SK-N-SH treated with all-trans-retinoic acid at 6 μM for 48 hours (cell line): ENCODE measurements around the gene ASB10.

Source experiments
- ATAC-seq: fragments of 200-7000 bp; cut with Tn5 transposase; 3 replicates; pipeline ENCODE4 v1.9.1; 2020; ENCODE audit warnings: mild to moderate bottlenecking, moderate library complexity
- ARNTL ChIP-seq: fragments of 450-650 bp; formaldehyde crosslinking; IDR thresholded peaks from 2 replicates; pipeline ENCODE4 v1.5.0; 2020; ENCODE audit warnings: low read depth, mild to moderate bottlenecking, moderate library complexity, borderline replicate concordance
- BACH2 ChIP-seq: fragments of 250-450 bp; sonication (Bioruptor Pico); IDR thresholded peaks from 2 replicates; pipeline ENCODE4 v1.9.0; 2021; ENCODE audit warnings: mild to moderate bottlenecking, borderline replicate concordance
- CSDC2 ChIP-seq: fragments of 250-450 bp; sonication (Bioruptor Pico); IDR thresholded peaks from 2 replicates; pipeline ENCODE4 v1.5.0; 2020; ENCODE audit warnings: mild to moderate bottlenecking, moderate library complexity
- ESRRG ChIP-seq: fragments of 250-450 bp; sonication (Bioruptor Pico); IDR thresholded peaks from 2 replicates; pipeline ENCODE4 v1.6.1; 2021; ENCODE audit warnings: mild to moderate bottlenecking
- GLIS3 ChIP-seq: fragments of 250-450 bp; sonication (Bioruptor Pico); IDR thresholded peaks from 2 replicates; pipeline ENCODE4 v1.5.0; 2020; ENCODE audit warnings: mild to moderate bottlenecking, moderate library complexity
- ISL1 ChIP-seq: fragments of 250-450 bp; sonication (Bioruptor Pico); IDR thresholded peaks from 2 replicates; pipeline ENCODE4 v2.1.2; 2022; ENCODE audit warnings: mild to moderate bottlenecking, moderate library complexity
- OSR1 ChIP-seq: fragments of 250-450 bp; sonication (Bioruptor Pico); IDR thresholded peaks from 2 replicates; pipeline ENCODE4 v1.8.0; 2022; ENCODE audit warnings: moderate library complexity, mild to moderate bottlenecking, inconsistent platforms
- PPARA ChIP-seq: fragments of 250-450 bp; sonication (Bioruptor Pico); IDR thresholded peaks from 2 replicates; pipeline ENCODE4 v1.5.0; 2020; ENCODE audit warnings: mild to moderate bottlenecking, borderline replicate concordance
- RARB ChIP-seq: fragments of 250-450 bp; sonication (Bioruptor Pico); IDR thresholded peaks from 2 replicates; pipeline ENCODE4 v1.8.0; 2021; ENCODE audit warnings: mild to moderate bottlenecking, moderate library complexity
- SNAI2 ChIP-seq: fragments of 250-450 bp; sonication (Bioruptor Pico); IDR thresholded peaks from 2 replicates; pipeline ENCODE4 v1.5.0; 2020; ENCODE audit warnings: mild to moderate bottlenecking, moderate library complexity
- TCF4 ChIP-seq: fragments of 250-450 bp; sonication (Bioruptor Pico); IDR thresholded peaks from 2 replicates; pipeline ENCODE4 v1.8.0; 2021; ENCODE audit warnings: mild to moderate bottlenecking, moderate library complexity, borderline replicate concordance
- TOX ChIP-seq: fragments of 250-450 bp; sonication (Bioruptor Pico); IDR thresholded peaks from 2 replicates; pipeline ENCODE4 v1.8.0; 2021; ENCODE audit warnings: mild to moderate bottlenecking, moderate library complexity, borderline replicate concordance
- ZC3H10 ChIP-seq: fragments of 250-450 bp; sonication (Bioruptor Pico); IDR thresholded peaks from 2 replicates; pipeline ENCODE4 v1.5.1; 2021; ENCODE audit warnings: mild to moderate bottlenecking, moderate library complexity
- ZFP3 ChIP-seq: fragments of 250-450 bp; sonication (Bioruptor Pico); IDR thresholded peaks from 2 replicates; pipeline ENCODE4 v1.5.0; 2020; ENCODE audit warnings: mild to moderate bottlenecking, moderate library complexity
- ZFP30 ChIP-seq: fragments of 450-650 bp; formaldehyde crosslinking; IDR thresholded peaks from 2 replicates; pipeline ENCODE4 v1.5.0; 2022; ENCODE audit warnings: mild to moderate bottlenecking, moderate library complexity
- ZNF565 ChIP-seq: fragments of 450-650 bp; formaldehyde crosslinking; conservative IDR thresholded peaks from 2 replicates; pipeline ENCODE4 v1.5.0; 2020; ENCODE audit warnings: low read depth, mild to moderate bottlenecking, moderate library complexity
- ZNF70 ChIP-seq: fragments of 450-650 bp; formaldehyde crosslinking; IDR thresholded peaks from 2 replicates; pipeline ENCODE4 v1.5.0; 2020; ENCODE audit warnings: mild to moderate bottlenecking, moderate library complexity
- ZNF8 ChIP-seq: fragments of 450-650 bp; formaldehyde crosslinking; IDR thresholded peaks from 2 replicates; pipeline ENCODE4 v1.5.0; 2020; ENCODE audit warnings: mild to moderate bottlenecking, moderate library complexity
- TF ChIP-seq, protein P1 (sequence below): fragments of 250-450 bp; sonication (Bioruptor Pico); IDR thresholded peaks from 2 replicates; pipeline ENCODE4 v1.8.0; 2021; ENCODE audit warnings: low read depth, mild to moderate bottlenecking, moderate library complexity, borderline replicate concordance
- TF ChIP-seq, protein P2 (sequence below): fragments of 250-450 bp; sonication (Bioruptor Pico); IDR thresholded peaks from 2 replicates; pipeline ENCODE4 v1.5.0; 2020; ENCODE audit warnings: mild to moderate bottlenecking, moderate library complexity
- TF ChIP-seq, protein P3 (sequence below): fragments of 250-450 bp; sonication (Bioruptor Pico); IDR thresholded peaks from 2 replicates; pipeline ENCODE4 v1.8.0; 2020; ENCODE audit warnings: mild to moderate bottlenecking, moderate library complexity, borderline replicate concordance
- TF ChIP-seq, protein P4 (sequence below): fragments of 250-450 bp; sonication (Bioruptor Pico); IDR thresholded peaks from 2 replicates; pipeline ENCODE4 v1.5.1; 2021; ENCODE audit warnings: mild to moderate bottlenecking, moderate library complexity

The ASB10 gene

DNA sequence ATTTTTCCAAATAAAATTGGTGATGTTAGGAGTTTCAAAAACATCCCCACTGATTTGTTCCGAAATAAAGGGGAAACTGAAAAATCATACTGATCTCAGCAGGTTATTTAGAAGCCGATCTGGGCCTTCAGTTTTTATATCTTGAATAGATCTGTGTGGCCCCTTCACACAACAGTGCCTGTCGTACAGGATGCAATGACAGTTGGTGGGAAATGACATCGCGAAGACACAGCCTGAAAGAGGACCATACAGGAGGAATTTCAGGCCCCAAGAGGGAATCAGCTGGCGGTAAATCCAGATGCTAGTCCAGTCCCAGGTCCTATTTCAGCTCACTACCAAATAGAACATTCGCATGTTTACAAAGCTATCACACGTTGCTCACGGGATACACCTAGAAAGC lies 20.3 kb upstream of the ASB10 start:
- TF ChIP-seq SNAI2 (CRISPR knock-in tag) (no peak), ZNF70 (CRISPR knock-in tag) (no peak), TCF4 (CRISPR knock-in tag) (no peak)
- no peak for ATAC-seq

DNA sequence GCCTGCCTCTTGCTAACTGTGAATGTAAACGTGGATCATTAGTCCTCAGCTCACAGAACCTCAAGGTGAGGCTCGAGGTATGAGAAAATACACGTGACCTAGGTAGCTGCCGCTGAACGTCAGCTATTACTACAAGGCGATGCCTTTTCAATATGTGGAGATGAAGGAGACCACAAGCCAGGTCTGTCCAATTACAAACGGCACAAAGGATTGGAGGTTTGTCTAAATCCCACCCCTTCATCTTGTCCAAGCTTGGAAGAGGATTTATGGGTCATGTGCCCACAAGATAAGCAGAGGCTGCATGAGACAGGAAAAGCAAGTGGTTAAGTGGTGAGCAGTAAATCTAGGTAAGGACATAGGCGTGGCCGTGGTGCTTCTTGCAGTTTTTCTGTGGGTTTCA lies 19.9 kb upstream of the ASB10 start:
- TF ChIP-seq ZNF565 (CRISPR knock-in tag) (no peak), ZNF8 (CRISPR knock-in tag) (no peak), ESRRG (no peak), BACH2 (CRISPR knock-in tag) (no peak), ZC3H10 (CRISPR knock-in tag) (no peak), ZNF70 (CRISPR knock-in tag) (no peak), CSDC2 (CRISPR knock-in tag) (no peak), TOX (CRISPR knock-in tag) (no peak), SNAI2 (CRISPR knock-in tag) (no peak), GLIS3 (no peak), ZFP30 (CRISPR knock-in tag) (no peak), TCF4 (CRISPR knock-in tag) (no peak), ISL1 (CRISPR knock-in tag) (no peak), RARB (CRISPR knock-in tag) (no peak)
- TF ChIP-seq, protein P1, sequence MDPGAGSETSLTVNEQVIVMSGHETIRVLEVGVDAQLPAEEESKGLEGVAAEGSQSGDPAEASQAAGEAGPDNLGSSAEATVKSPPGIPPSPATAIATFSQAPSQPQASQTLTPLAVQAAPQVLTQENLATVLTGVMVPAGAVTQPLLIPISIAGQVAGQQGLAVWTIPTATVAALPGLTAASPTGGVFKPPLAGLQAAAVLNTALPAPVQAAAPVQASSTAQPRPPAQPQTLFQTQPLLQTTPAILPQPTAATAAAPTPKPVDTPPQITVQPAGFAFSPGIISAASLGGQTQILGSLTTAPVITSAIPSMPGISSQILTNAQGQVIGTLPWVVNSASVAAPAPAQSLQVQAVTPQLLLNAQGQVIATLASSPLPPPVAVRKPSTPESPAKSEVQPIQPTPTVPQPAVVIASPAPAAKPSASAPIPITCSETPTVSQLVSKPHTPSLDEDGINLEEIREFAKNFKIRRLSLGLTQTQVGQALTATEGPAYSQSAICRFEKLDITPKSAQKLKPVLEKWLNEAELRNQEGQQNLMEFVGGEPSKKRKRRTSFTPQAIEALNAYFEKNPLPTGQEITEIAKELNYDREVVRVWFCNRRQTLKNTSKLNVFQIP (CRISPR knock-in tag): no peak
- TF ChIP-seq, protein P2, sequence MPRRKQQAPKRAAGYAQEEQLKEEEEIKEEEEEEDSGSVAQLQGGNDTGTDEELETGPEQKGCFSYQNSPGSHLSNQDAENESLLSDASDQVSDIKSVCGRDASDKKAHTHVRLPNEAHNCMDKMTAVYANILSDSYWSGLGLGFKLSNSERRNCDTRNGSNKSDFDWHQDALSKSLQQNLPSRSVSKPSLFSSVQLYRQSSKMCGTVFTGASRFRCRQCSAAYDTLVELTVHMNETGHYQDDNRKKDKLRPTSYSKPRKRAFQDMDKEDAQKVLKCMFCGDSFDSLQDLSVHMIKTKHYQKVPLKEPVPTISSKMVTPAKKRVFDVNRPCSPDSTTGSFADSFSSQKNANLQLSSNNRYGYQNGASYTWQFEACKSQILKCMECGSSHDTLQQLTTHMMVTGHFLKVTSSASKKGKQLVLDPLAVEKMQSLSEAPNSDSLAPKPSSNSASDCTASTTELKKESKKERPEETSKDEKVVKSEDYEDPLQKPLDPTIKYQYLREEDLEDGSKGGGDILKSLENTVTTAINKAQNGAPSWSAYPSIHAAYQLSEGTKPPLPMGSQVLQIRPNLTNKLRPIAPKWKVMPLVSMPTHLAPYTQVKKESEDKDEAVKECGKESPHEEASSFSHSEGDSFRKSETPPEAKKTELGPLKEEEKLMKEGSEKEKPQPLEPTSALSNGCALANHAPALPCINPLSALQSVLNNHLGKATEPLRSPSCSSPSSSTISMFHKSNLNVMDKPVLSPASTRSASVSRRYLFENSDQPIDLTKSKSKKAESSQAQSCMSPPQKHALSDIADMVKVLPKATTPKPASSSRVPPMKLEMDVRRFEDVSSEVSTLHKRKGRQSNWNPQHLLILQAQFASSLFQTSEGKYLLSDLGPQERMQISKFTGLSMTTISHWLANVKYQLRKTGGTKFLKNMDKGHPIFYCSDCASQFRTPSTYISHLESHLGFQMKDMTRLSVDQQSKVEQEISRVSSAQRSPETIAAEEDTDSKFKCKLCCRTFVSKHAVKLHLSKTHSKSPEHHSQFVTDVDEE (CRISPR knock-in tag): no peak
- ATAC-seq: no peak

DNA sequence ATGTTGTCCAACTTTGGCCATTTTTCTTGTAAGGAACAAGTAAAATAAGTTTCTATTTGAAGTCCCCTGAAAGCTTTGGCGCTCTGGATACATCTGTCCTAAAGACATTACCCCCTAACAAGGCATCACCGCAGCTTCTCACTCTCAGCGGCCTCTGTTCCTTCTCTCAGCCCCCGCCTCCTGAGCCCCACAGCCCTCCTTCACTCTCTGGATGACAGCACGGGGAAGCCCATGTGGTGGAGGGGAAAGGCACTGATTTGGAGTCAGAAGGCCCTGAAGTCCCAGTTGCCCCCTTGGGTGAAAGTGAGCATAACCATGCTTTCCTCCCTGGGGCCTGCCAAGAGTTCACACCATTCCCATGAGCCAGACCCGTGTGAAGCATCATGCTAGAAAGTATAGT lies 18.7 kb upstream of the ASB10 start:
- no peak for TF ChIP-seq ARNTL (CRISPR knock-in tag)
- TF ChIP-seq PPARA (CRISPR knock-in tag): no peak
- TF ChIP-seq ISL1 (CRISPR knock-in tag): no peak
- no peak for TF ChIP-seq ZNF70 (CRISPR knock-in tag)
- TF ChIP-seq CSDC2 (CRISPR knock-in tag): no peak
- no peak for TF ChIP-seq ZFP3 (CRISPR knock-in tag)
- TF ChIP-seq ZNF565 (CRISPR knock-in tag): no peak
- no peak for TF ChIP-seq ESRRG
- no peak for TF ChIP-seq RARB (CRISPR knock-in tag)
- no peak for TF ChIP-seq TOX (CRISPR knock-in tag)
- no peak for TF ChIP-seq BACH2 (CRISPR knock-in tag)
- TF ChIP-seq ZNF8 (CRISPR knock-in tag): no peak
- TF ChIP-seq, protein P3, sequence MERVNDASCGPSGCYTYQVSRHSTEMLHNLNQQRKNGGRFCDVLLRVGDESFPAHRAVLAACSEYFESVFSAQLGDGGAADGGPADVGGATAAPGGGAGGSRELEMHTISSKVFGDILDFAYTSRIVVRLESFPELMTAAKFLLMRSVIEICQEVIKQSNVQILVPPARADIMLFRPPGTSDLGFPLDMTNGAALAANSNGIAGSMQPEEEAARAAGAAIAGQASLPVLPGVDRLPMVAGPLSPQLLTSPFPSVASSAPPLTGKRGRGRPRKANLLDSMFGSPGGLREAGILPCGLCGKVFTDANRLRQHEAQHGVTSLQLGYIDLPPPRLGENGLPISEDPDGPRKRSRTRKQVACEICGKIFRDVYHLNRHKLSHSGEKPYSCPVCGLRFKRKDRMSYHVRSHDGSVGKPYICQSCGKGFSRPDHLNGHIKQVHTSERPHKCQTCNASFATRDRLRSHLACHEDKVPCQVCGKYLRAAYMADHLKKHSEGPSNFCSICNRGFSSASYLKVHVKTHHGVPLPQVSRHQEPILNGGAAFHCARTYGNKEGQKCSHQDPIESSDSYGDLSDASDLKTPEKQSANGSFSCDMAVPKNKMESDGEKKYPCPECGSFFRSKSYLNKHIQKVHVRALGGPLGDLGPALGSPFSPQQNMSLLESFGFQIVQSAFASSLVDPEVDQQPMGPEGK (CRISPR knock-in tag): no peak
- TF ChIP-seq GLIS3: no peak
- no peak for TF ChIP-seq OSR1 (CRISPR knock-in tag)
- TF ChIP-seq ZC3H10 (CRISPR knock-in tag): no peak
- TF ChIP-seq, protein P4, sequence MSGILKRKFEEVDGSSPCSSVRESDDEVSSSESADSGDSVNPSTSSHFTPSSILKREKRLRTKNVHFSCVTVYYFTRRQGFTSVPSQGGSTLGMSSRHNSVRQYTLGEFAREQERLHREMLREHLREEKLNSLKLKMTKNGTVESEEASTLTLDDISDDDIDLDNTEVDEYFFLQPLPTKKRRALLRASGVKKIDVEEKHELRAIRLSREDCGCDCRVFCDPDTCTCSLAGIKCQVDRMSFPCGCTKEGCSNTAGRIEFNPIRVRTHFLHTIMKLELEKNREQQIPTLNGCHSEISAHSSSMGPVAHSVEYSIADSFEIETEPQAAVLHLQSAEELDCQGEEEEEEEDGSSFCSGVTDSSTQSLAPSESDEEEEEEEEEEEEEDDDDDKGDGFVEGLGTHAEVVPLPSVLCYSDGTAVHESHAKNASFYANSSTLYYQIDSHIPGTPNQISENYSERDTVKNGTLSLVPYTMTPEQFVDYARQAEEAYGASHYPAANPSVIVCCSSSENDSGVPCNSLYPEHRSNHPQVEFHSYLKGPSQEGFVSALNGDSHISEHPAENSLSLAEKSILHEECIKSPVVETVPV (CRISPR knock-in tag): no peak
- TF ChIP-seq, all 23 proteins: peak for 0
- no peak for ATAC-seq
